NCI-H460 (cell line): ENCODE measurements around the gene SNX30. TPM values are rescaled to one million over a fixed set of nuclear protein-coding genes. Genes with fewer than 3 reads are reported as not detected.
"Not testable (repeated sequence)": the region's sequence is repeated elsewhere in the genome, so short reads cannot be mapped to it uniquely, and the experiment has no call there.

Experiments
- DNase-seq: peaks from one replicate; pipeline ENCODE4 v3.0.0-alpha.2; 2016; ENCODE audit warnings: low read depth; ENCODE audit errors: extremely low read depth
- polyA plus RNA-seq: library from polyadenylated mRNA; depleted of rRNA; stranded (reverse); fragments of >200 nt; gene quantifications from 2 replicates; pipeline ENCODE4 v1.2.3, GENCODE V29; 2014; cell fraction: nucleus; rRNA removed
- total RNA-seq: library from RNA; depleted of rRNA; stranded (reverse); fragments of >200 nt; shearing (Covaris generic); gene quantifications from 2 replicates; pipeline ENCODE4 v1.2.3, GENCODE V29; 2014; rRNA removed

The SNX30 gene
- total RNA-seq, result 6.3 and 8.2 TPM in 2 replicates
- 6.4 and 7.1 TPM in 2 replicates for polyA plus RNA-seq

- DNase-seq, result peak; percentile 87
These were observed at the start of gene SNX30 for GRCh38 chr9:112750016-112750763. Gene SNX30, plus strand, starts transcription at chr9:112750760. Its CDS starts 242 bp downstream, at chr9:112751002.

DNA sequence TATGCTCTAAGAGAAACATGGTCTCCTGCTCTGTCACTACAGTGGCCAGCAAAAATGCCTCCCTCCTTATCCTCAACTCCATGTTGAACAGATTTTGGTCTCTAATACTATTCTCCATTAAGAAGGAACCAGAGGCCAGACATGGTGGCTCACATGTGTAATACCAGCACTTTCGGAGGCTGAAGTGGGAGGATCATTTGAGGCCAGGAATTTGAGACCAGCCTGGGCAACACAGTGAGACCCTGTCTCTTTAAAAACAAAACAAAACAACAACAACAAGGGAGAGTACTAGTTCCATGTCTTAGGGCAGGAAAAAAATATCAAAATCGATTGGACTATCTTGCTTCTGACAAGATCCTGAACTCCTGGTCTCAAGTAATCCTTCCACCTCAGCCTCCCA is 47.3 kb upstream of the SNX30 start:
- DNase-seq, result no peak

- DNase-seq, result peak; percentile 36
These were observed 44.7 kb upstream of the SNX30 start for GRCh38 chr9:112705768-112706427.

- peak; percentile 33 for DNase-seq
These were observed 39.4 kb upstream of the SNX30 start for GRCh38 chr9:112711050-112711689.

DNA sequence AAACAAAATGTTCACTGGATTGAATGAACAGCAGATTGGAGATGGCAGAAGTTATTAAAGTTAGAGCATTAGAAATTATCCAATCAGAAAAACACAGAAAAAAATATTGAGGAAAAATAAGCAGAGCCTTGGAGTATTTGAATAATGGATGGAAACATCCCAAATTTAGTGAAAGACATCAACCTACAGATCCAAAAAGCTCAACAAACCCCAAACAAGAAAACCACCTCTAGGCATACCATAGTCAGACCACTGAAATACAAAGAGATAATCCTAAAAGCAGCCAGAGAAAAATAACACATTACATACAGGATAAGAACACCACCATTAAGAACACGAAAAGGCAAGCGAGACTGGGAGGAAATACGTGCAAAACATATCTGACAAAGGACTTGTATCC is 37.9 kb upstream of the SNX30 start:
- DNase-seq, result no peak

DNA sequence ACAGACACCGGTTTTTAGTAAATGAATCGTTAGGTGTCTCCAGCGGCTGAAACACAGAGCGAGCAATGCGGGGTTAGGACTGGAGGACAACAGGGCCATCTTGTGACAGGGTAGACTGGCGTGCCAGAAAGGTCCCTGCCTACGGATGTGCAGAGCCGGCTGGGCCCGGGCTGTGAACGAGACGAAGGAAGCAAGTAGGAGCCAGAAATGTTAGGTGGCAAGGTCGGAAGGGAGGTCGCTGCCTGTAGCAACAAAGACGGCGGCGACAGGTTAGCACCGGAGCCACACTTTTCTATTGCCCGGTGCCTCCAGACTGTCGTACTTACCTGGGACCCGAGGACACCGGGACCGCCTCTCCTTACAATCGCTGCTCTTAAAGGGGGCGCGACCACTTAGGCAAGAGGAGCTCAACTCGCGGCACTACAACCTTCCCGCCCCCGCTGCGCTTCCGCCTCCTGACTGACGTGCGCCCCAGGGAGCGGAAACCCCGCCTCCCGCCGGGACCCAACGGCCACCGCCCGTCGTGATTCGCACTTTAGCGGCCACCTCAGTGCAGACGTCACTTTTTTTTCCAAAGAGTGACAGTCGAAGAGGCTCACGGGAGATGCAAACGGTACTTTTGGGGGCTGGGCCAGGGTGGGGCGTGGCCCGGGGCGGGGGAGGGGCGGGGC is 32.8 kb upstream of the SNX30 start, which contains the start of gene INIP:
Gene INIP, minus strand, starts transcription at position 457 of the 671 bp plus-strand sequence. CDS start 1,632 bp downstream, outside the sequence.
- DNase-seq, result peak; percentile 96

DNA sequence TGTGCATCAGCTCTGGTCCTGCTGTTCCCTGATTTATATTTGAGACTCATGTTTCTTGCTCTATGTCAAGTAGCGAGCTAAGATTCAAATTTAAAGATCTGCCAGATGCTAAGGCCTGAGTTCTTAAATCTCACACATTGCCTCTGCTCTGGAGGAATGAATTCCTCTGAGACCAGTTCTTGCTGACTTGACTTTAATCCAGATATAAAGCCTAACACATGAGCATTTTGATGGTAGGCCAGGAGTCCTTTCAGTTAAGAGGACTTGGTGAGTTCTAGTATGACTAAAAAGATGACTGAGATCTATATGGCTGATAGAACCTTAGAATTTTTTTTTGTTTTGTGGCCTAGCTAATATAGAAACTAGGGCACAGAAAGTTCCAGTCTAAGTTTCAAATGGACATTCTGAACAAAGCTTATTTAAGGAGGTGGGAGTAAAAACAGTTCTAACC is 31.3 kb upstream of the SNX30 start:
- no peak for DNase-seq

DNA sequence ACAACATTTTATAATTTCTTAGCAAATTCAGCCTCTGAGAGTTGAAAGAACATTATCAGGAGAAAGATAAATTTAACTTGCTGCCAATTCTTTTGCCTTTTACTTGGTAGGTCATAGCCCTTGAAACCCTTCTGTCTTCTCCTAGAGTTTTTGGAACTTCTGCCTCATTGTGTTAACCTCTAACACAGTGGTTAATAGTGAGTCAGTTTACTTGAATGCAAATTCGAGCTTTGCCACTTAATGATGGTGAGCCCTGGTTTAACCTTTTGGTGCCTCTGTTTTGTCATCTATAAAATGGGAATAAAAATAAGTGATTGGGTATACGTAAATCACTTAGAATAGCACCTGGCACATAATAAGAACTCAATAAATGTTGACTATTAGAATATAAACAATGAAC is 30.9 kb upstream of the SNX30 start:
- DNase-seq, result no peak

DNA sequence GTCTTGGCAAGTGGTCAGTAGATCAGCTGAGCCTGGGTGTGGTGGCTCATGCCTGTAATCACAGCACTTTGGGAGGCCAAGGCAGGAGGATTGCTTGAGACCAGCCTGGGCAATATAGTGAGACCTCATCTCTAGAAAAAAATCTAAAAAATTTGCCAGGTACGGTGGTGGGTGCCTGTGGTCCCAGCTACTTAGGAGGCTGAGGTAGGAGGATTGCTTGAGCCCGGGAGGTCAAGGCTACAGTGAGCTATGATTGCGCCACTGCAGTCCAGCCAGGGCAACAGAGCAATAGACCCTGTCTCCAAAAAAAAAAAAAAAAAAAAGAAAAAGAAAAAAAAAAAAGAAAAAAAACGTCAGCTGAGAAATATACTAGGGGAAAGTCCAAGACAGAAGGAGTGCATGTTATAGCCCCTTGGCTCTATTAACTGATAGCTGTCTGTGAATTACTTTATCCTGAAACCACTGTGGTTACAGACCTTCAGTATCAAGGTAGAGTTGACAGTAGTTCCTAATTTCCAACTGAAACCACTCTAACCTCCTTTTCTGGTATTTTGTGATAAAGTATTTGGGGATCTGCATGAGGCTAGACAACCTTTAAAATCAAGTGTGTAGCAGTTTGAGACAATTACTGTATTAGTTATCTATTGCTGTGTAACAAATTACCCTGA is 30.3 kb upstream of the SNX30 start:
- DNase-seq, result no peak

- DNase-seq, result not testable (repeated sequence)
These were observed 27.8 kb upstream of the SNX30 start for GRCh38 chr9:112722749-112723148.

DNA sequence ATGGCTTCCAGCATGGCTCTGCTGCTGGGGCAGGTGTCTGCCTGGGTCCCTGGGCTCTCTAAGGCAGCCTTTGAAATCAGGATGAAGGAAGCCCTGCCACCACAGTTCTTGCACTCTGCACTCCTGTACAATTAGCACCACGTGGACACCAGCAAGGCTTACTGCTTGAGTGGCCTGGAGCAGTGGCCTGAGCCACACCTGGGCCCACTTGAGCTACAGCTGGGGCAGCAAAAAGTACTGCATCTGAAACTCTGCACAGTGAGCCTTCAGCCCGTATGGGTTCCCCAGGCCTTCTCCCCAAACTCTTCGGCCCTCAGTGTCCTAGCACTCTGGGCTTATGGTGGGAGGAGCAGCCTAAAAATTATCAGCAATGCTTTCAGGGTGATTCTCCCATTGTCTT is 24.6 kb upstream of the SNX30 start:
- DNase-seq, result no peak

GRCh38 chr9:112726428-112726827 is 24.1 kb upstream of the SNX30 start:
- DNase-seq, result no peak

DNA sequence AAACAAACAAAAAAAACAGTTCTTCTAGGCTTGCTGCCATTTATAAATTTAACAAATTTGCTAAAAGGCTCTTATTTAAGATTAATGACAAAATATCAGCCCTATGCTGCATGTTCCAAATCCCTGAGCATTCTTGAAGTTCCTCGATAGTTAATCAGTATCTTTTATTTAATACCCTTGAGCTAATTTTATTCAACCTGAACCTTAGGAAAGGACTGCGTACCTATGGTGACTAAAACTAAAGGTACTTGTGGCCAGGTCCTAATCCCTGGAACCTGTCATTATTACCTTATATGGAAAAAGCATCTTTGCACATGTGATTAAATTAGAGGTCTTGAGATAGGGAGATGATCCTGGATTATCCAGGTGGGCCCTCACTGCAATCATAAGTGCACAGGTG is 22.2 kb upstream of the SNX30 start:
- no peak for DNase-seq

GRCh38 chr9:112731971-112732370 is 18.6 kb upstream of the SNX30 start:
- no peak for DNase-seq

- no peak for DNase-seq
These were observed 15.7 kb upstream of the SNX30 start for GRCh38 chr9:112734892-112735291.

GRCh38 chr9:112743216-112743836 is 7.2 kb upstream of the SNX30 start:
- no peak for DNase-seq

- DNase-seq, result no peak
These were observed 6.4 kb upstream of the SNX30 start for GRCh38 chr9:112744177-112744576.

DNA sequence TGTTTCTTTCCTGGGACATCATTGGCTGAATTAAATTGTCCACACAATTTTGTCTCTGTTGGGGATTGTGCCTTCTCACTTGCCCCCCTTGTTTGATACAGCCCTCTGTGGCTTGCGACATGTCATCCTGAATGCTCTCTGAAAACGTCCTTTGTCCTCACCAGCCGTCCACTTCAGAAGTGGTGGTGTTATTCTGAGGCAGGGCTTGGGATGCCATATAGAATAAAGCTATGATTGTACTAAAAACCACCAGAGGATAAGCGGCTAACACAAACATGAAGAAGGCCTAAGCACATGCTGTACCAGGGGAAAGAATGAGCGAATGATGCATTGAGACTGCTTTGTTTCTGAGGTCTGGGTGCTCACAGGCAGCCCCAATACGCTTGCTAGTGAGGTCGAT is 3.5 kb upstream of the SNX30 start:
- DNase-seq, result no peak

DNA sequence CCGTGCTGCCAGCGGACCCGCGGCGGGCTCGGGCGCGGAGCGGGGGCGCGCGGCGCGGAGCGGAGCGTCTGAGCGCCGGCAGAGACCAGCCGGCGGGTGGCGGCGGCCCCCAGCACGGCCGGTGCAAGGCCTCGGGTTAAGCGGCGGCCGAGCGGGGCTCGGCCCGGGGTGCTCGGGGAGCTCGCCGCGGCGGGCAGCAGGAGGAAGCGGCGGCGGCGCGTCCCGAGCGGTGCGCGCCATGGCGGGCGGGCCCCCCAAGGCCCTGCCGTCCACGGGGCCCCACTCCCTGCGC is 150 bp downstream of the SNX30 start:
- DNase-seq, result no peak
